Measurements from ENCODE around the gene EFCAB14.
"Not testable (repeated sequence)": the region's sequence is repeated elsewhere in the genome, so short reads cannot be mapped to it uniquely, and the experiment has no call there.

Gene EFCAB14

GRCh38 chr1:46655848-46656247 is 63.1 kb downstream of the EFCAB14 start:
- no peak for TF ChIP-seq CTCF (IDR thresholded peaks at IDR 0.05; ENCODE audit: low read depth, low read length, missing control alignments)
- no peak for DNase-seq (ENCODE audit: low read depth)
- no peak overlapping the region for H3K4me3 ChIP-seq (ENCODE audit: low read depth, low read length)

- H3K4me3 ChIP-seq (ENCODE audit: low read depth, low read length); DNase-seq (ENCODE audit: low read depth): not testable (repeated sequence)
Measured at GRCh38 chr1:46654698-46655097, 64.2 kb downstream of the EFCAB14 start.

GRCh38 chr1:46654012-46654411 is 64.9 kb downstream of the EFCAB14 start:
- no peak for TF ChIP-seq CTCF (IDR thresholded peaks at IDR 0.05; ENCODE audit: low read depth, low read length, missing control alignments)
- no peak for DNase-seq (ENCODE audit: low read depth)
- H3K4me3 ChIP-seq (ENCODE audit: low read depth, low read length) = no peak overlapping the region

GRCh38 chr1:46653405-46653958 is 65.4 kb downstream of the EFCAB14 start:
- H3K4me3 ChIP-seq (ENCODE audit: low read depth, low read length) = no peak overlapping the region
- TF ChIP-seq CTCF (IDR thresholded peaks at IDR 0.05; ENCODE audit: low read depth, low read length, missing control alignments) = no peak
- no peak for DNase-seq (ENCODE audit: low read depth)

GRCh38 chr1:46652321-46653100 is 66.4 kb downstream of the EFCAB14 start:
- no peak overlapping the region for H3K4me3 ChIP-seq (ENCODE audit: low read depth, low read length)
- no peak for TF ChIP-seq CTCF (IDR thresholded peaks at IDR 0.05; ENCODE audit: low read depth, low read length, missing control alignments)
- DNase-seq (ENCODE audit: low read depth) = no peak

- not testable (repeated sequence) for DNase-seq (ENCODE audit: low read depth); H3K4me3 ChIP-seq (ENCODE audit: low read depth, low read length)
Measured at GRCh38 chr1:46651152-46651551, 67.8 kb downstream of the EFCAB14 start.

GRCh38 chr1:46650491-46650890 is 68.4 kb downstream of the EFCAB14 start:
- no peak for DNase-seq (ENCODE audit: low read depth)
- TF ChIP-seq CTCF (IDR thresholded peaks at IDR 0.05; ENCODE audit: low read depth, low read length, missing control alignments) = no peak
- no peak overlapping the region for H3K4me3 ChIP-seq (ENCODE audit: low read depth, low read length)

- no peak for DNase-seq (ENCODE audit: low read depth)
- H3K4me3 ChIP-seq (ENCODE audit: low read depth, low read length) = no peak overlapping the region
- TF ChIP-seq CTCF (IDR thresholded peaks at IDR 0.05; ENCODE audit: low read depth, low read length, missing control alignments) = no peak
Measured at GRCh38 chr1:46649764-46650163, 69.2 kb downstream of the EFCAB14 start.
